NCI-H82 (cell line): ENCODE results near the gene ZNF750.

Source experiments
- DNase-seq: peaks from one replicate; lab custom pipeline; 2025; lab: John Stamatoyannopoulos, UW

ZNF750 gene

DNA sequence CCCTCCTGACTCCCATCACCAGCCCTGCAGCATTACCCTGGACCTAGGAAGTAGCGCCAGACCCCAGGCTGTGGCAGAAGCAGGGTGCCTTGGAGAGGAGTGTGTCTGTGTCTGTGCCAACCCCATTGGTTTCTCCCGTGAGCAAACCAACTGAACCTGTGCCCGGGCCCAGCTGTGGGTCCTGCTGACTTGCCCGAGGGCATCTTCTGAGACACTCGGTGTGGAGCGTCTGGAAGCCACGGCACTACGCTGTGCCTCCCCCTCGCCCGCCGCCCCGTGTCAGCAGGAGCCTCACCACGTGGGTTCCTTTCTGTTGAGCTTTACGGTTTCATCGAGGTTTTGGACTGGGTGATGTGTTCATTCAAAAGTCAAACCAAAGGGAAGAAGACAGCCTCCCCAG lies 27.8 kb downstream of the ZNF750 start:
- no peak for DNase-seq

- DNase-seq, result no peak
Measured at GRCh38 chr17:82810644-82811430, 29.0 kb downstream of the ZNF750 start.

DNA sequence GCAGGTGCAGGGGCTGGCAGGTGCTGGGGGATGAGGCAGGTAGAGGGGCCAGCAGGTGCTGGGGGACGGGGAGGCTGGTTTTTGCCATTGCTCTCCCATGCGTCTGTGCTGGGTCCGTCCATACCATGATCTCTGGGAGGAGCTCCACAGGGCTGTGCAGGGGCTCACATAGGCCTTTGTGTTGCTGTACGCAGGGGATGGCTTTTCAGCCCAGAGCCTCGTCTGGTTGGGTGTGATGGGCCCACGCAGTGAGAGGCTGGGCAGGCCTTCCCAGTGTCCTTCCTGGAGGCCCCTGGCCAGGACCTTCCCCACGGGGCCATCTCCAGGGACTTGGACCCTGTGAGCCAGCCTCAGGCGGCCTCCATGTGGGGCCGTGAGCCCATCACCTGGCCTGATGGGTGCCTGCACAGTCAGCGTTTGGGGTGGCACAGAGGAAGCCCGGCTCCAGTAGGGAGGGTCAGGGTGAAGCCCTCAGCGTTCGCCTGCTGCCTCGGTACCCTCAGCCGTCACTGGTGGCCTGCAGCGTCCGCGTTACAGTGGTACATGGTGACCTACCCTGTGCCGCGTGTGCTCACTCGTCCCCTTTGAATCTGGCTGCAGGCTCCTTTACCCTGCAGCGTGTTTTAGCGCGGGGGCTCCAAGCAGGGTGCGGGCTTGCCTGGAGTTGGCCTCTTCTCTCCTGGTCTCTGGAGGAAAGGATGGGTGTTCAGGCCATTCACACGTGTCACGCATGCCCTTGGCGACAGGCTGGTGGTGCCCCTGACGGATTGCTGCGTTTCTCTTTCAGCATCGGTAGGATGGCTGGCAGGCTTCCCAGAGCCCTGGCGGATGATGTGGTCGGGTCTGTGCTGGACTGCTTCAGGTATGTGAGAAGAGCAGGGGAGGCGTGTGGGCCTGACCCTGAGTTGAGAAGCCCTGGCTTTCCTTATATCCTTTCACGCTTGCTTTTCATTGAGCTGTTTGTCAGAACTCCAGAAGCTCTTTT lies 30.6 kb downstream of the ZNF750 start:
- DNase-seq, result no peak

DNA sequence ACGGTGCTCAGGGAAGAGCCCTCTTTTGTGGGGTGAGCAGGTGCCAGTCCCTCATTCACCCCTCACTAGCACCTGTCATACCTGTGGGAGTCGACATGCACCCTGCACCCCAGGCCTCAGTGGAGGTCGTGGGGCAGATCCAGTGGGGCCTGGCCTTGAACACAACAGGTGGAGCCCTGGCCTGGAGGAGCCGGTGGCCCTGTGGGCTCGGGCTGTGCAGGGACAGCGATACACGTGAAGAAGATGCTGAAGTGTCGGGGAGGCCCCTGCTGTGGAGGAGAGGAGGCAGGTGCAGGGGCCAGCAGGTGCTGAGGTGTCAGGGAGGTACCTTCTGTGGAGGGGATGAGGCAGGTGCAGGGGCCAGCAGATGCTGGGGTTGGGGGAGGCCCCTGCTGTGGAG lies 31.8 kb downstream of the ZNF750 start:
- DNase-seq, result no peak

GRCh38 chr17:82807562-82807961 lies 32.3 kb downstream of the ZNF750 start:
- no peak for DNase-seq

GRCh38 chr17:82807101-82807500 lies 32.7 kb downstream of the ZNF750 start:
- no peak for DNase-seq

DNA sequence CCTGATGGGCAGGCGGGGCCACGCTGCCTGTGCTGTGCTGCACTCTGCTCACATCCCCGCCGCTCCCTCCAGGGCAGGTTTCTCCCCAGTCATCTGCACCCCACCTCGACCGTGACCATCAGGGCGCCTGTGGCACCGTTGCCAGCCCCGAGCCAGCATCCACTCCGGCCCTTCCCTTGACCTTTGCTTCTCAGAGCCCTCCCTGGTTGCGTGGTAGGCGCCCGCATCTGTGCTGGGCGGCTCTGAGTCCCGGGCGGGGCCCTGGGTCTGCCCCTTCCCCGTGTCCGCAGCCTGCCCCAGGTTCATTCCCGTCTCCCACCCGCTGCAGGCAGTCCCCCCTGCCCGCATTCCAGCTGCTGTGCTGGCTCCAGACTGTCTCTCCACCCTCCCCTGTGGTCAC lies 33.2 kb downstream of the ZNF750 start:
- no peak for DNase-seq

DNA sequence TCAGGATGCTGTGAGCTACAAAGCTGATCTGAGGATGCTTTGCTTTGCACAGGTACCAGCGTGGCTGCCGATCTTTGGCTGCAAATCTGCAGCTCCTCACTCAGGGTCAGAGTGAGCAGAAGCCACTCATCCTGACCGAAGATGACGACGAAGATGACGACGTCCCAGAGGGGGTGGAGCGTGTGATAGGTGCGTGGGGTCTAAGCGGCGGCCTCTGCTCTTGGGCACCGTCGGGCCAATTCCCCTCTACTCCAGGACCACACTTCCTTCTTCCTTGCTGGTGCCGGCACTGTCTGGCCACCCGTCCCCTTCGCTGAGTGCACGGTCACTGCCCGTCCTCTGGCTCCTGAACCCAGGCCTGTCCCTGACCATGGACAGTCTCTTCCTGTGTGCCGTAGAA lies 34.0 kb downstream of the ZNF750 start:
- no peak for DNase-seq

DNA sequence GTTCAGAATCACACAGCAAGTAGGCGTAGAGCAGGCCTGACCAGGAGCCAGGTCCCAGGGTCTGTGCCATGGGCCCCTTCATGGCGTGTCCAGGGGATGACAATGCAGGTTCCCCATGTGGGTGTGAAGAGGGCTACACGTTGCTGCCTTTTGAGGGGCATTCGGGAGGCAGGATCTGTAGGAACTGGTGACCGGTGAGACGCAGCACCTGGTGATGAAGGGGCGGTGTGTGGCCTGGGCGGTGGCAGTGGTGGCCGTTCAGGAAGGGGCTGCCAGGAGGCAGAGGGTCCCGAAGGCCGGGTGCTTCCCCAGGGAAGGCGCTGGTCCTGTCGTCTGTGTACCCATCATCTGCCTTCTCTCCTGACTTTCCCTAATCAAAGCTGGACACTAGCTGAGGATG lies 34.6 kb downstream of the ZNF750 start:
- DNase-seq, result no peak

DNA sequence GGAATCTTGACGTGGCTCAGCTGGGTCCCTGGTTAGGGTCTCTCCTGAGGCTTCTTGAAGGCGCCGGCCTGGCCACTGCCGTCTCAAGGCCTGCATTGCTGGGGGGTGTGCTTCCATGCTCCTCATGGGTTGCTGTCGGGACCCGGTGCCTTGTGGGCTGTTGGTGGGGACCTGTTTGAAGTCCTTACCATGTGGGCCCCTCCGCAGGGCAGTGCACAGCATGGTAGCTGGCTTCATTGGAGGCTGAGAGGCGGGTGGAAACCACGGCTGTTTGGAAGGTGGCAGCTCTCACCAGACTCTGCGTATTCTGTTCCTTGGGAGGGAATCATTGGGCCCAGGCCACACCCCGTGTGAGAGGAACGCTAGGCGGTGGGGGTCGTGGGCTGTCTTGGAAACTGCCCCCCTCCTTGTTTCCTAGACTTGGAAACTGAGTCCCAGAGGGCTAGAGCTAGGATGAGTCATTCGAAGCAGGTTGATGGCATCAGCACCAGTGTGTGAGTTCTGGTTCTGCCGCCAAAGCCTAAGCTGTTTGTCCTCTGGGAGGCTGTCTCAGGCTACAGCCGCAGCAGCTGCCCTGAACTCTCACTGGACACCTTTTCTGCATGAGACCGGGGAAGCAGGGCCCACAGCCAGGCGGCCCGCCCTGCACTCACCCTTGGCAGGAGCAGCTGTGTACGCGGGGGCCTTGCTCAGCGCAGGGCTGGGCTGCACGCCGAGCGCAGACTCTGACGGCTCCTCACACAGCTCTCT lies 35.2 kb downstream of the ZNF750 start:
- no peak for DNase-seq

DNA sequence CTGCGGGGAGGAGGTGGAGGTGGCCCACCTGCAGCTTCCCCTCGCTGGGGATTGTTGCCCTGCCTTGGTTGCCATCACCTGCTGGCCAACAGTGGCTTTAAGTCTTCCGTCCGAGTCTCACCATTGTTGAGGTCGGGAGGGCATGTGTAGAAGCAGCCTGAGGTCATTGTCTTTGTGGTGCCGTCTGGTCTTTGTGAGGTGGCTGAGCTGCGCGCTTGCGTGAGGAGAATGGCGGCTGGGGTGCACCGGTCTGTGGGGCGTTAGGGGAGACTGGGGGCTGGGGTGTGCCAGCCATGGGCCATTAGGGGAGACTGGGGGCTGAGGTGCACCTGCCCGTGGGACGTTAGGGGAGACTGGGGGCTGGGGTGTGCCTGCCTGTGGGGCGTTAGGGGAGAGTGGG lies 36.2 kb downstream of the ZNF750 start:
- DNase-seq, result no peak

DNA sequence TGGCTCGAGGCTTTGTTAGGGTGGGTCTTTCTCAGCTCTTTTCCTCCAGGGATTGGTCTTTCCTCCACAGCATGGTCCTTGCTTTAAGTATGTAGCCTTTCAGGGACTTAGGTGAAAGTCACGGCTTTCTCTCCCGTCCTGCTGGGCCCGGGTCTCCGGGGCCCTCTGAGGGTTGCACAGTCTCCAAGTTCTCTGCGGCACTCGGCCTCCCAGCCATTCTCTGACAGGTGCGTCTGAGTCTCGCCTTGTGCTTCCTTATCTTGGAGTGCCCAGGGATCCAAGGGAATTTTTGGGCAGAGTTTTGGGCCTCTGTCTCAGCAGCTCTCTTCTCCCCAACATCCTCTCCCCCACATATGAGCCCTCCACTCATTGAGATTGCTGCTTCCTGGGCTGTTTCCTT lies 36.6 kb downstream of the ZNF750 start:
- no peak for DNase-seq

GRCh38 chr17:82802075-82802780 lies 37.6 kb downstream of the ZNF750 start:
- DNase-seq, result no peak

GRCh38 chr17:82801377-82801970 lies 38.3 kb downstream of the ZNF750 start:
- DNase-seq, result no peak

- DNase-seq, result no peak
Measured at GRCh38 chr17:82800885-82801284, 38.9 kb downstream of the ZNF750 start.

DNA sequence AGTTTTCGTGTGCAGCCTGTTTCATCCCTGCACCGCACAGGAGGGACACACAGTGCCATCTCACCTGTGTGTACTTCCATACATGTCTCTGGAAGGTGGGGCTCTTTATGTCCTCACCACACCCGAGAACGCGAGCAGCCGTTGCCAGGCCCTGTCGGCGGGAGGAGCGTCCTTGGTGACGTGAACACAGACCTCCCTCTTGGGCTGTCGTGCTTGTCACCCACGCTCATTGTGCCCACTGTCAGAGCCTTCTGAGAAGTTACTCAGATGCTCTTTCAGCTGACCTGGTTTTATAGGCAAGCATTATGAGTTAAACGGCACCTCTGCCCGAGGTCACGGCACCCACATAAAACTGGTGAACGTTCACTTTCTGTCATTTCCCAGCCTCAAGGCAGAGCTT lies 40.2 kb downstream of the ZNF750 start:
- DNase-seq, result no peak

DNA sequence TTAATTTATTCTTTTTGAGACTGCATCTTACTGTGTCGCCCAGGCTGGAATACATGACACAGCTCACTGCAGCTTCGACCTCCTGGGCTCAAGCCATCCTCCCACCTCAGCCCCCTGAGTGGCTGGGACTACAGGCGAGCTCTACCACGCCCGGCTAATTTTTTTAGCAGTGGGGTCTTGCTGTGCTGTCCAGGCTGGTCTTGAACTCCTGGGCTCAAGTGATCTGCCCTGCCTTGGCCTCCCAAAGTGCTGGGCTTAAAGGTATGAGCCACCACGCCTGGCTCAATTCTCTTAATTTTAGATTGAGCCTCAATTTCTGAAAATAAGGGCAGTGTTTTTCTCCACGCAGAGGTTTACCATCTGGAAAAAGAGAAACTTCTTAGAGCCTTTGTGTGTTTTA lies 41.1 kb downstream of the ZNF750 start:
- no peak for DNase-seq

DNA sequence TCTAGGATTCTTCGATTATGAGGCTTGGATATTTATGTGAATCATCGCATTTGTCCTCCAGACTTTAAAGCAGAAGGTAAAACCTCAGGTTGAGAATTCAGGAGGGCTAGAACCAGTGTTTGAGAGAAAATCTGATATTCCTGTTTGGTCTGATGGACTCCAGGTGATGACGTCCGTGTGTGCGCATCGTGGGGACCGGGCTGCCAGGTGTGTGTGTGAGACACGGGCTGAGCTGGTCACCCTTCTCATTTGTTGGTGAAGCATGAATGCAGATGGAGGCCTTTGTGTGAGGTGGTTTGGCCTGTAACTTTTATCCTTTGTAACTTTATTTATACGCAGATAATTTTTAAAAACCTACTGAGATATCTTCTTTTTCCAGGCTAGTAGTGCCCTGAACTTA lies 42.8 kb downstream of the ZNF750 start:
- no peak for DNase-seq

DNA sequence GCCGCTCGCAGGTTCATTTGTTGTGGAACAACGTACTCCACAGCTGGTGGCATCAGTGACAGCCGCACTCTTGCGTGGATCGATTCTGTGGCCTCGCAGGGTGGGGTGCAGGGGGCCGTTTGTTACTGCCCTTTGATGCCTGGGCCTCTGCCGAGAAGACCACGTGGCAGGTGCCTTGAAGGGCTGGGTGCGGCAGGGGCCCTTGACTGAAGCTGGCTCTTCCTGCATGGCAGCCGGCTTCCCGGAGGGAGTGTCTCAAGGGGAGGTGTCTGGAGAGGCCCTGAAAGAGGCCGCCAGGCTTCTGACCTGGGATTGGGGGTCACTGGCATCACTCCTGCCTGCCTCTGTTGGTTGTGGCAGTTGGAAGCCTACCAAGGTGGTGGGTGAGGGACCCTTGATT lies 44.2 kb downstream of the ZNF750 start:
- no peak for DNase-seq

DNA sequence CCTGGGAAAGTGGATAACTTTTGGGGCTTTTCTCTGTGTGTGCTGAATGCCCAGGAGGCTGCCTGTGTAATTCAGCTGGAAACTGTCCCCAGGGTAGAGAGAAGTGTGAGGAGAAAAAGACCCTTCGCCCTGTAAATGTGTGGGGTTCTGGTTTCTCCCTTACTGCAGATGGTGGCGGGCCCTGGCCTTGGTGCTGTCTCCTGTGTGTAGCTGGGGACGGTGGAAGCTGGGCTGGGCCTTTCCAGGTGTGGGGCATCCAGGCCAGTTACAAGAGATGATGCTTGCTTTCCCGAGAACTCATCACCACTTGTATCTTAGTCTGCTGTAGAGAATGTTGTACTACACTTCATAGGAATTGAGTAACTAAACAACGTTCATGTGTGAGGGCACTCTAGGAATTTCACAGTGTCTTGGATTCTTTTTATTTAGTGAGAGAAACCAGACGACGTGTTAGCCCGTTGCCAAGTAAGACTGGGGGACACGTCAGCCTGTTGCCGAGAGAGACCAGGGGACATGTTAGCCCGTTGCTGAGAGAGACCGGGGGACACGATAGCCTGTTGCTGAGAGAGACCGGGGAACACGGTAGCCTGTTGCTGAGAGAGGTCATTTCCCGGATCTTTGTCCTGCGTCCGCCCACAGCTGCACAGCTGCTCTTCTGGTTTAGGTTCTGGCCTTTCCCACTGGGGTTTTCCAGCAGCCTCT lies 44.9 kb downstream of the ZNF750 start:
- no peak for DNase-seq
